Heart right ventricle (tissue), 16 donors: ENCODE results near the gene SEC16A. TPM values are rescaled to one million over a fixed set of nuclear protein-coding genes. Genes with fewer than 3 reads are reported as not detected.

ENCODE experiments used
- ATAC-seq, 8 donors: fragments of 200-7000 bp; cut with Tn5 transposase; one replicate each; pipeline ENCODE4 v1.9.1; 2020; ENCODE audit warnings: mild to moderate bottlenecking in 8 of 8, moderate library complexity in 8 of 8, moderate number of reproducible peaks in 1 of 8
- DNase-seq, 2 donors: peaks; one replicate each; pipeline ENCODE4 v3.0.0-alpha.2; 2020
- H3K27ac ChIP-seq, 10 donors: fragments of 200-600 bp; sonication (generic) in 2 of 10; one replicate each; pipeline versions ENCODE4 v1.5.0 to v1.8.0; 2020 to 2022; ENCODE audit warnings: mild to moderate bottlenecking in 3 of 10
- H3K27me3 ChIP-seq, 7 donors: fragments of 200-600 bp; one replicate each; pipeline ENCODE4 v1.8.0; 2021 to 2022; ENCODE audit warnings: mild to moderate bottlenecking in 2 of 7
- H3K36me3 ChIP-seq, 9 donors: fragments of 200-600 bp; sonication (generic) in 1 of 9; one replicate each; pipeline versions ENCODE4 v1.5.0 to v1.8.0; 2020 to 2022; ENCODE audit warnings: mild to moderate bottlenecking in 2 of 9
- H3K4me1 ChIP-seq, 9 donors: fragments of 200-600 bp; sonication (generic) in 1 of 9; one replicate each; pipeline versions ENCODE4 v1.5.0 to v1.8.0; 2020 to 2022; ENCODE audit warnings: mild to moderate bottlenecking in 4 of 9
- H3K4me3 ChIP-seq, 10 donors: fragments of 200-600 bp; sonication (generic) in 2 of 10; one replicate each; pipeline versions ENCODE4 v1.5.0 to v1.8.0; 2020 to 2022; ENCODE audit warnings: mild to moderate bottlenecking in 7 of 10, moderate library complexity in 2 of 10
- H3K9me3 ChIP-seq, 11 donors: fragments of 200-600 bp in 10 of 11; sonication (generic) in 2 of 11; one replicate each; pipeline versions ENCODE4 v1.5.0 to v1.8.0; 2013 to 2022; ENCODE audit warnings: mild to moderate bottlenecking in 2 of 11, control low read depth in 1 of 11, moderate library complexity in 1 of 11
- CTCF ChIP-seq, 9 donors: fragments of 200-600 bp; sonication (generic) in 2 of 9; IDR thresholded peaks; one replicate each; pipeline versions ENCODE4 v1.5.0 to v1.8.0; 2021 to 2022; ENCODE audit warnings: antibody characterized with exemption in 9 of 9, mild to moderate bottlenecking in 5 of 9, moderate library complexity in 1 of 9
- WGBS, 2 donors: extraction: QIAGEN DNeasy Blood & Tissue Kit; methylation state at CpG; one replicate each; pipeline ENCODE4 v1.1.7; 2013; ENCODE audit warnings: inconsistent platforms in 1 of 2; 5-methylcytosine and 5-hydroxymethylcytosine counted together
- intact Hi-C, 10 donors: fragments of 100-400 bp; cut with DNase I; formaldehyde crosslinking; loops; one replicate each; pipeline versions ENCODE4 v1.11.1 to v1.14.2; 2022
- polyA plus RNA-seq, 2 donors: library from polyadenylated mRNA; stranded (reverse); fragments of 200-250 nt; gene quantifications; one replicate each; pipeline ENCODE4 v1.2.3, GENCODE V29; 2013
- total RNA-seq, 10 donors: library from RNA; stranded (reverse); fragmentation: NEBNext Ultra II Directional in 3 of 10; extraction: Animal tissue kit (Norgen Biotek cat#: 25700) in 3 of 10; gene quantifications; one replicate each; pipeline versions ENCODE4 v1.2.1 to v1.2.4, GENCODE V29; 2021 to 2023
- donor health status: Arrhythmogenic right ventricular cardiomyopathy.
- donor health status: ischemic (EF 13 %, LVEDD 7.1; RV severe dilation, severe dysfunction).
- donor health status: healthy with polysubstance abuse.
- donor health status: DM: no; HTN: yes; CAD: no.
- donor health status: DM: no; HTN: no; CAD: no.
- donor health status: ischemic (EF 25% LVEDD 6.9; RV normal size, moderate dysfunction).
- donor health status: ischemic (EF 25% LVEDD 5.7; RV mildly dilated, moderate dysfunction).
- donor health status: healthy.
- donor health status: DM: yes; HTN: yes; CAD: no.
- donor health status: Ischemic cardiomyopathy.
- donor health status: ischemic (EF 35%, LVEDD 5.7; RV mildly dilated, moderate dysfunction).
- donor health status: nonischemic (EF 11% LVEDD 7.7; RV severe dilation, severe dysfunction).
- donor health status: DM: yes; HTN: yes; CAD: no.
- donor health status: PGD.
- donor health status: ischemic (EF 29% LVEDD 5.4; RV normal size, mild dysfunction).
- donor health status: nonischemic (EF 23%, LVEDD 6.1; RV moderate dilation, normal function).

Gene SEC16A
- total and polyA plus RNA-seq, 12 donors: 21.9 to 35.9 (median 28.6) TPM

- no peaks in the 10 kb centered on the region for H3K27me3 ChIP-seq
- WGBS, 2 donors: 90 to 93% methylated on average over 21 of the region's 21 CpGs
- no peak overlapping the region for H3K27ac ChIP-seq
- no peaks in the 10 kb centered on the region for H3K9me3 ChIP-seq
- intact Hi-C loops: no loop called here
- H3K4me1 ChIP-seq: no peaks in the 10 kb centered on the region
- no peak overlapping the region for H3K4me3 ChIP-seq
- TF ChIP-seq CTCF (IDR thresholded peaks at IDR 0.05): no peak
- DNase-seq: no peak
- peaks cover 4 to 95% (median 69%) of the 10 kb centered on the region in 9 donors for H3K36me3 ChIP-seq
- no peak for ATAC-seq
Measured at GRCh38 chr9:136421791-136422190, 61.0 kb downstream of the SEC16A start.

- TF ChIP-seq CTCF (IDR thresholded peaks at IDR 0.05): no peak
- Histone ChIP-seq H3K9me3 (no peaks in the 10 kb centered on the region), H3K27me3 (no peaks in the 10 kb centered on the region), H3K27ac (no peak overlapping the region), H3K36me3 (peaks cover 4 to 100% (median 79%) of the 10 kb centered on the region in 9 donors), H3K4me3 (no peak overlapping the region), H3K4me1 (no peaks in the 10 kb centered on the region)
- ATAC-seq: no peak
- DNase-seq: no peak
- WGBS, 2 donors: 94 to 95% methylated on average over 12 of the region's 12 CpGs
- intact Hi-C loops: no loop called here
Measured at GRCh38 chr9:136419092-136419420, 63.8 kb downstream of the SEC16A start.

GRCh38 chr9:136418182-136419091, 64.4 kb downstream of the SEC16A start:
- H3K27ac ChIP-seq: no peak overlapping the region
- ATAC-seq (no peak), DNase-seq (no peak)
- H3K9me3 ChIP-seq: no peaks in the 10 kb centered on the region
- WGBS, 2 donors: 95 to 96% methylated on average over 48 of the region's 48 CpGs
- peaks cover 4 to 100% (median 79%) of the 10 kb centered on the region in 9 donors for H3K36me3 ChIP-seq
- no peak for TF ChIP-seq CTCF (IDR thresholded peaks at IDR 0.05)
- H3K4me1 ChIP-seq: no peaks in the 10 kb centered on the region
- no peaks in the 10 kb centered on the region for H3K27me3 ChIP-seq
- intact Hi-C loops: no loop called here
- H3K4me3 ChIP-seq: no peak overlapping the region

- intact Hi-C loops: no loop called here
- WGBS, 2 donors: 93 to 94% methylated on average over 19 of the region's 19 CpGs
- ATAC-seq (no peak), DNase-seq (no peak)
- Histone ChIP-seq H3K9me3 (no peaks in the 10 kb centered on the region), H3K27me3 (no peaks in the 10 kb centered on the region), H3K27ac (no peak overlapping the region), H3K4me1 (peaks cover 0 to 9% (median 2%) of the 10 kb centered on the region in 9 donors), H3K4me3 (no peak overlapping the region), H3K36me3 (peaks cover 4 to 100% (median 72%) of the 10 kb centered on the region in 9 donors)
- TF ChIP-seq CTCF (IDR thresholded peaks at IDR 0.05): no peak
Measured at GRCh38 chr9:136416914-136417313, 65.9 kb downstream of the SEC16A start.
